ENCODE results near the gene UBL3.

The UBL3 gene

DNA sequence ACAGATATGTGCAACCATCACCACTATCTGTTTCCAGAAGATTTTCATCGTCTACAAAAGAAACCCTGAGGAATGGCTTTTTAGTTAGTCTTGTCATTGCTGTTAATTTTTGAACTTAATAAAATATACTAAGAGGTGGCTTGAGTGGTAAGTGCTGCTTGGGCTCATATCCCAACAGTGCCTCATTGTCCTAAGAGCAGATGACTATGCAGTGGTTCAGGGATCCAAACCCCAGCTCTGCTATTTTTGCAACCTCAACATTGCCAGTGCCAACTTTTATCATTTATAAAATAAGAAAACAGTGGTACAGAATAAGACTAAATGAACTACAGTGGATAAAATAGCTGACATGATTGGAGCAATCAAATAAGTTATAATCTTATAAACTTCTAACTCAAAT, 131.7 kb downstream of the UBL3 start:
- Histone ChIP-seq H3K9me3 (ENCODE audit: control insufficient read depth, insufficient read depth, low read depth, low read length) (no peaks in the 10 kb centered on the region), H3K4me3 (ENCODE audit: low read depth, low read length) (no peak overlapping the region), H3K36me3 (ENCODE audit: control insufficient read depth in 2 of 2, insufficient read depth in 1 of 2, low read length in 2 of 2) (no peaks in the 10 kb centered on the region), H3K4me1 (ENCODE audit: control insufficient read depth, insufficient read depth, low read length) (no peaks in the 10 kb centered on the region), H3K27ac (ENCODE audit: extremely low read depth, low read depth, low read length) (no peak overlapping the region)
- no peak for TF ChIP-seq ZNF211 (tag by site-specific recombination; IDR thresholded peaks at IDR 0.05; ENCODE audit: low read depth)
- no peak for TF ChIP-seq ZNF335 (tag by site-specific recombination; conservative IDR thresholded peaks at IDR 0.05)
- TF ChIP-seq, protein P1, sequence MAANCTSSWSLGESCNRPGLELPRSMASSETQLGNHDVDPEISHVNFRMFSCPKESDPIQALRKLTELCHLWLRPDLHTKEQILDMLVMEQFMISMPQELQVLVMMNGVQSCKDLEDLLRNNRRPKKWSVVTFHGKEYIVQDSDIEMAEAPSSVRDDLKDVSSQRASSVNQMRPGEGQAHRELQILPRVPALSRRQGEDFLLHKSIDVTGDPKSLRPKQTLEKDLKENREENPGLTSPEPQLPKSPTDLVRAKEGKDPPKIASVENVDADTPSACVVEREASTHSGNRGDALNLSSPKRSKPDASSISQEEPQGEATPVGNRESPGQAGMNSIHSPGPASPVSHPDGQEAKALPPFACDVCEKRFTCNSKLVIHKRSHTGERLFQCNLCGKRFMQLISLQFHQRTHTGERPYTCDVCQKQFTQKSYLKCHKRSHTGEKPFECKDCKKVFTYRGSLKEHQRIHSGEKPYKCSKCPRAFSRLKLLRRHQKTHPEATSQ (tag by site-specific recombination; IDR thresholded peaks at IDR 0.05) = no peak
- TF ChIP-seq, protein P2, sequence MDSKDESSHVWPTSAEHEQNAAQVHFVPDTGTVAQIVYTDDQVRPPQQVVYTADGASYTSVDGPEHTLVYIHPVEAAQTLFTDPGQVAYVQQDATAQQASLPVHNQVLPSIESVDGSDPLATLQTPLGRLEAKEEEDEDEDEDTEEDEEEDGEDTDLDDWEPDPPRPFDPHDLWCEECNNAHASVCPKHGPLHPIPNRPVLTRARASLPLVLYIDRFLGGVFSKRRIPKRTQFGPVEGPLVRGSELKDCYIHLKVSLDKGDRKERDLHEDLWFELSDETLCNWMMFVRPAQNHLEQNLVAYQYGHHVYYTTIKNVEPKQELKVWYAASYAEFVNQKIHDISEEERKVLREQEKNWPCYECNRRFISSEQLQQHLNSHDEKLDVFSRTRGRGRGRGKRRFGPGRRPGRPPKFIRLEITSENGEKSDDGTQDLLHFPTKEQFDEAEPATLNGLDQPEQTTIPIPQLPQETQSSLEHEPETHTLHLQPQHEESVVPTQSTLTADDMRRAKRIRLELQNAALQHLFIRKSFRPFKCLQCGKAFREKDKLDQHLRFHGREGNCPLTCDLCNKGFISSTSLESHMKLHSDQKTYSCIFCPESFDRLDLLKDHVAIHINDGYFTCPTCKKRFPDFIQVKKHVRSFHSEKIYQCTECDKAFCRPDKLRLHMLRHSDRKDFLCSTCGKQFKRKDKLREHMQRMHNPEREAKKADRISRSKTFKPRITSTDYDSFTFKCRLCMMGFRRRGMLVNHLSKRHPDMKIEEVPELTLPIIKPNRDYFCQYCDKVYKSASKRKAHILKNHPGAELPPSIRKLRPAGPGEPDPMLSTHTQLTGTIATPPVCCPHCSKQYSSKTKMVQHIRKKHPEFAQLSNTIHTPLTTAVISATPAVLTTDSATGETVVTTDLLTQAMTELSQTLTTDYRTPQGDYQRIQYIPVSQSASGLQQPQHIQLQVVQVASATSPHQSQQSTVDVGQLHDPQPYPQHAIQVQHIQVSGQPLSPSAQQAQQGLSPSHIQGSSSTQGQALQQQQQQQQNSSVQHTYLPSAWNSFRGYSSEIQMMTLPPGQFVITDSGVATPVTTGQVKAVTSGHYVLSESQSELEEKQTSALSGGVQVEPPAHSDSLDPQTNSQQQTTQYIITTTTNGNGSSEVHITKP (tag by site-specific recombination; IDR thresholded peaks at IDR 0.05) = no peak
- no peak for TF ChIP-seq ZNF24 (tag by site-specific recombination; IDR thresholded peaks at IDR 0.05)
- no peak for TF ChIP-seq ZNF610 (tag by site-specific recombination; IDR thresholded peaks at IDR 0.05; ENCODE audit: borderline replicate concordance)
- no peak for TF ChIP-seq KLF1 (tag by site-specific recombination; IDR thresholded peaks at IDR 0.05)
- TF ChIP-seq, protein P3, sequence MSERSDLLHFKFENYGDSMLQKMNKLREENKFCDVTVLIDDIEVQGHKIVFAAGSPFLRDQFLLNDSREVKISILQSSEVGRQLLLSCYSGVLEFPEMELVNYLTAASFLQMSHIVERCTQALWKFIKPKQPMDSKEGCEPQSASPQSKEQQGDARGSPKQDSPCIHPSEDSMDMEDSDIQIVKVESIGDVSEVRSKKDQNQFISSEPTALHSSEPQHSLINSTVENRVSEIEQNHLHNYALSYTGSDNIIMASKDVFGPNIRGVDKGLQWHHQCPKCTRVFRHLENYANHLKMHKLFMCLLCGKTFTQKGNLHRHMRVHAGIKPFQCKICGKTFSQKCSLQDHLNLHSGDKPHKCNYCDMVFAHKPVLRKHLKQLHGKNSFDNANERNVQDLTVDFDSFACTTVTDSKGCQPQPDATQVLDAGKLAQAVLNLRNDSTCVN (tag by site-specific recombination; optimal IDR thresholded peaks at IDR 0.05) = no peak
- no peak for TF ChIP-seq OSR2 (tag by site-specific recombination; IDR thresholded peaks at IDR 0.05)
- TF ChIP-seq YY1 (tag by site-specific recombination; IDR thresholded peaks at IDR 0.05) = no peak
- no peak for TF ChIP-seq ZFP69B (tag by site-specific recombination; IDR thresholded peaks at IDR 0.05)
- TF ChIP-seq, protein P4, sequence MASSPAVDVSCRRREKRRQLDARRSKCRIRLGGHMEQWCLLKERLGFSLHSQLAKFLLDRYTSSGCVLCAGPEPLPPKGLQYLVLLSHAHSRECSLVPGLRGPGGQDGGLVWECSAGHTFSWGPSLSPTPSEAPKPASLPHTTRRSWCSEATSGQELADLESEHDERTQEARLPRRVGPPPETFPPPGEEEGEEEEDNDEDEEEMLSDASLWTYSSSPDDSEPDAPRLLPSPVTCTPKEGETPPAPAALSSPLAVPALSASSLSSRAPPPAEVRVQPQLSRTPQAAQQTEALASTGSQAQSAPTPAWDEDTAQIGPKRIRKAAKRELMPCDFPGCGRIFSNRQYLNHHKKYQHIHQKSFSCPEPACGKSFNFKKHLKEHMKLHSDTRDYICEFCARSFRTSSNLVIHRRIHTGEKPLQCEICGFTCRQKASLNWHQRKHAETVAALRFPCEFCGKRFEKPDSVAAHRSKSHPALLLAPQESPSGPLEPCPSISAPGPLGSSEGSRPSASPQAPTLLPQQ (tag by site-specific recombination; IDR thresholded peaks at IDR 0.05) = no peak
- ChIA-PET CTCF (interaction anchor here (1.4 kb wide), 1 partner anchor 11 kb away, joined by 4 read pairs; no protein-coding TSS in a partner anchor), POLR2A (no interaction called here)

DNA sequence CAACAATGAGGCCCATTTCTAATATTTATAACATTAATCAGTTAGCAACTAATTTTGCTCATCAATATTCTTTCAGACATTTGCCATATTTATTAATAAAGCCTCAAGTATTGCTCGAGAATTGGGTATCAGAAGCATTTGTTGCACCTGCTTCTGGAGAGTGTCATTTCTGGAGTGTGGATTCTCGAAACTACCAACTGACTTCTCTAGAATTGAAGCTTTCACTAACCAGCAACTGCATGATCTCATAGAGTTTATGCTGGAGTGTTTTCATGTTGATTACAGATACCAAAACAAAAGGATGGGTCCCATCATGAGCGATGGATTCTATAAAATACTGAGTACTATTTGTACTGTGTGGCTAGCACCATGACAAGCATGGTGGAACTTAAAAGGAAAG, 133.9 kb downstream of the UBL3 start:
- H3K9me3 ChIP-seq (ENCODE audit: control insufficient read depth, insufficient read depth, low read depth, low read length) = no peaks in the 10 kb centered on the region
- H3K36me3 ChIP-seq (ENCODE audit: control insufficient read depth in 2 of 2, insufficient read depth in 1 of 2, low read length in 2 of 2) = no peaks in the 10 kb centered on the region
- no peak overlapping the region for H3K27ac ChIP-seq (ENCODE audit: extremely low read depth, low read depth, low read length)
- TF ChIP-seq, protein P5, sequence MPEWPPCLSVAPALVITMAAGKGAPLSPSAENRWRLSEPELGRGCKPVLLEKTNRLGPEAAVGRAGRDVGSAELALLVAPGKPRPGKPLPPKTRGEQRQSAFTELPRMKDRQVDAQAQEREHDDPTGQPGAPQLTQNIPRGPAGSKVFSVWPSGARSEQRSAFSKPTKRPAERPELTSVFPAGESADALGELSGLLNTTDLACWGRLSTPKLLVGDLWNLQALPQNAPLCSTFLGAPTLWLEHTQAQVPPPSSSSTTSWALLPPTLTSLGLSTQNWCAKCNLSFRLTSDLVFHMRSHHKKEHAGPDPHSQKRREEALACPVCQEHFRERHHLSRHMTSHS (tag by site-specific recombination; IDR thresholded peaks at IDR 0.05) = no peak
- TF ChIP-seq ZNF768 (tag by site-specific recombination; IDR thresholded peaks at IDR 0.05) = no peak
- no peak for TF ChIP-seq KLF7 (tag by site-specific recombination; IDR thresholded peaks at IDR 0.05; ENCODE audit: borderline replicate concordance)
- no peak for TF ChIP-seq ZNF747 (tag by site-specific recombination; IDR thresholded peaks at IDR 0.05)
- no peak for TF ChIP-seq PRDM1 (tag by site-specific recombination; IDR thresholded peaks at IDR 0.05)
- no peak for TF ChIP-seq ZNF777 (tag by site-specific recombination; IDR thresholded peaks at IDR 0.05; ENCODE audit: borderline replicate concordance)
- no peak for TF ChIP-seq ZNF239 (tag by site-specific recombination; IDR thresholded peaks at IDR 0.05)
- no peak for TF ChIP-seq SETDB1 (IDR thresholded peaks at IDR 0.05; ENCODE audit: insufficient read length, low read length)
- POLR2A ChIA-PET = no interaction called here
- CTCF ChIA-PET = no interaction called here
- no peaks in the 10 kb centered on the region for H3K4me1 ChIP-seq (ENCODE audit: control insufficient read depth, insufficient read depth, low read length)
- H3K4me3 ChIP-seq (ENCODE audit: low read depth, low read length) = no peak overlapping the region
